KMS-11 (cell line): ENCODE data around the gene CAPZB.

Experiments
- H2AFZ ChIP-seq: fragments of 200-600 bp; sonication (generic); 2 replicates; pipeline ENCODE4 v1.6.1; 2016; ENCODE audit warnings: antibody characterized with exemption, mixed run types, low read depth
- H3K27ac ChIP-seq: fragments of 200-600 bp; sonication (generic); 2 replicates; pipeline ENCODE4 v1.6.1; 2016; ENCODE audit warnings: mild to moderate bottlenecking, mixed run types
- H3K27me3 ChIP-seq: fragments of 200-600 bp; sonication (generic); 2 replicates; pipeline ENCODE4 v1.6.1; 2017; ENCODE audit warnings: mild to moderate bottlenecking, low read depth, mixed run types, moderate library complexity; ENCODE audit not compliant: insufficient read depth
- H3K36me3 ChIP-seq: fragments of 200-600 bp; sonication (generic); 2 replicates; pipeline ENCODE4 v1.6.1; 2017; ENCODE audit warnings: mild to moderate bottlenecking, mixed run types; ENCODE audit not compliant: insufficient read depth
- H3K4me1 ChIP-seq: fragments of 200-600 bp; sonication (generic); 2 replicates; pipeline ENCODE4 v1.6.1; 2016; ENCODE audit warnings: mild to moderate bottlenecking, low read depth, mixed run types; ENCODE audit not compliant: poor library complexity, severe bottlenecking
- H3K4me2 ChIP-seq: fragments of 200-600 bp; sonication (generic); 2 replicates; pipeline ENCODE4 v1.7.0; 2016; ENCODE audit warnings: mild to moderate bottlenecking, mixed run types
- H3K4me3 ChIP-seq: fragments of 200-600 bp; sonication (generic); IDR thresholded peaks from 2 replicates; pipeline ENCODE4 v1.6.1; 2017; ENCODE audit warnings: low read depth, low read length, mixed read lengths; ENCODE audit not compliant: insufficient read depth
- H3K79me2 ChIP-seq: fragments of 200-600 bp; sonication (generic); 2 replicates; pipeline ENCODE4 v1.6.1; 2016; ENCODE audit warnings: low read depth, mixed run types; ENCODE audit not compliant: insufficient read depth
- H3K9ac ChIP-seq: fragments of 200-600 bp; sonication (generic); 2 replicates; pipeline ENCODE4 v1.6.1; 2016; ENCODE audit warnings: mild to moderate bottlenecking, mixed run types
- H4K20me1 ChIP-seq: fragments of 200-600 bp; sonication (generic); 2 replicates; pipeline ENCODE4 v1.6.1; 2016; ENCODE audit warnings: mild to moderate bottlenecking, mixed run types; ENCODE audit not compliant: insufficient read depth
- CTCF ChIP-seq: fragments of 200-600 bp; sonication (generic); conservative IDR thresholded peaks from 2 replicates; pipeline ENCODE4 v1.6.1; 2017; ENCODE audit warnings: low read depth, mild to moderate bottlenecking, antibody characterized with exemption, low read length, moderate library complexity, mixed read lengths

CAPZB gene

DNA sequence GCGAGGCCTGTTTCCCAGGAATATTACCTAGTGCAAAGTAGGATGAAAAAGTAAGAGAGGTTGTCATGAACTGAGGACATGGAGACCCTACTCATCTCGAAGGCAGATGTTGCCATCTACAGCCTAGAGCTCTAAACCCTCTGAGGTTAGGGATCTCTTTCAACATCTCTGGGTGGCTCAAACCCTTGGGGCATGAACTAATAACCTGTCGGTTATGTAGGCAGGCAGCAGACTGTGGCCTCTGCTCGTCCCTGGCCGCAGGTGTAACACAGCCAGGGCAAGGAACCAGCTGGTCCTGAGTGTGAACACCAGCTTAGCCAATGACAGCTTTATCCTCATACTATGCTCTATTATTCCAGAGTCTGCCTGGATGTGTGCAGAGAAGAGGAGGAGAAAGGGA, 13.2 kb downstream of the CAPZB start:
- H3K79me2 ChIP-seq: peaks cover 81% of the 10 kb centered on the region
- no peak overlapping the region for H3K4me3 ChIP-seq
- H3K4me1 ChIP-seq: peaks cover 6% of the 10 kb centered on the region
- H4K20me1 ChIP-seq: no peaks in the 10 kb centered on the region
- no peak overlapping the region for H3K9ac ChIP-seq
- TF ChIP-seq CTCF: no peak
- H3K4me2 ChIP-seq: no peak overlapping the region
- no peak overlapping the region for H3K27ac ChIP-seq
- H3K36me3 ChIP-seq: no peaks in the 10 kb centered on the region
- no peaks in the 10 kb centered on the region for H3K27me3 ChIP-seq
- H2AFZ ChIP-seq: no peak overlapping the region

DNA sequence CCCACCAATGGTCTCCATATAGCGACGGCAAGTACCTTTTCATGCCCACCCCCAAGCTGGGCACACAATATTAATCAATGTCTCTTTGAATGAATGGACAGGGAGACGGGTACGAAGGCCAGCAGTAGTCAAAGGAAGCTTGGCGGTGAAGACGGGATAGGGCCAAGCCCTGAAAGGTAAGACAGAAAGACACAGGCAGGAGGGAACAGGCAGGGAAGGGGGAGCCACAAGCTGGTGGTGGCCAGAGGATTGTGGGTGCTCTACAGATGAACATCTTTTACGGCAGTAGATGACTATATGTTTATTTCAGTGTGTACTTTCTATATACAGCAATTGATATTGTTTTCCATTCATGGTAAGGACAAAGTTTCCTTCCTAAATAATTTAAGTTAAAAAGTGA, 16.3 kb downstream of the CAPZB start:
- no peaks in the 10 kb centered on the region for H3K4me1 ChIP-seq
- H3K27ac ChIP-seq: no peak overlapping the region
- no peak overlapping the region for H3K9ac ChIP-seq
- H3K4me2 ChIP-seq: no peak overlapping the region
- H3K36me3 ChIP-seq: no peaks in the 10 kb centered on the region
- no peaks in the 10 kb centered on the region for H4K20me1 ChIP-seq
- H3K27me3 ChIP-seq: no peaks in the 10 kb centered on the region
- TF ChIP-seq CTCF: no peak
- no peak overlapping the region for H3K4me3 ChIP-seq
- no peak overlapping the region for H2AFZ ChIP-seq
- H3K79me2 ChIP-seq: peaks cover 67% of the 10 kb centered on the region

- Histone ChIP-seq H3K4me2 (no peak overlapping the region), H3K9ac (no peak overlapping the region), H3K27me3 (no peaks in the 10 kb centered on the region), H3K4me3 (no peak overlapping the region), H3K4me1 (no peaks in the 10 kb centered on the region), H3K27ac (no peak overlapping the region), H3K36me3 (no peaks in the 10 kb centered on the region), H2AFZ (no peak overlapping the region), H3K79me2 (peaks cover 65% of the 10 kb centered on the region), H4K20me1 (no peaks in the 10 kb centered on the region)
- no peak for TF ChIP-seq CTCF
These were observed 16.9 kb downstream of the CAPZB start for GRCh38 chr1:19468397-19468956.

DNA sequence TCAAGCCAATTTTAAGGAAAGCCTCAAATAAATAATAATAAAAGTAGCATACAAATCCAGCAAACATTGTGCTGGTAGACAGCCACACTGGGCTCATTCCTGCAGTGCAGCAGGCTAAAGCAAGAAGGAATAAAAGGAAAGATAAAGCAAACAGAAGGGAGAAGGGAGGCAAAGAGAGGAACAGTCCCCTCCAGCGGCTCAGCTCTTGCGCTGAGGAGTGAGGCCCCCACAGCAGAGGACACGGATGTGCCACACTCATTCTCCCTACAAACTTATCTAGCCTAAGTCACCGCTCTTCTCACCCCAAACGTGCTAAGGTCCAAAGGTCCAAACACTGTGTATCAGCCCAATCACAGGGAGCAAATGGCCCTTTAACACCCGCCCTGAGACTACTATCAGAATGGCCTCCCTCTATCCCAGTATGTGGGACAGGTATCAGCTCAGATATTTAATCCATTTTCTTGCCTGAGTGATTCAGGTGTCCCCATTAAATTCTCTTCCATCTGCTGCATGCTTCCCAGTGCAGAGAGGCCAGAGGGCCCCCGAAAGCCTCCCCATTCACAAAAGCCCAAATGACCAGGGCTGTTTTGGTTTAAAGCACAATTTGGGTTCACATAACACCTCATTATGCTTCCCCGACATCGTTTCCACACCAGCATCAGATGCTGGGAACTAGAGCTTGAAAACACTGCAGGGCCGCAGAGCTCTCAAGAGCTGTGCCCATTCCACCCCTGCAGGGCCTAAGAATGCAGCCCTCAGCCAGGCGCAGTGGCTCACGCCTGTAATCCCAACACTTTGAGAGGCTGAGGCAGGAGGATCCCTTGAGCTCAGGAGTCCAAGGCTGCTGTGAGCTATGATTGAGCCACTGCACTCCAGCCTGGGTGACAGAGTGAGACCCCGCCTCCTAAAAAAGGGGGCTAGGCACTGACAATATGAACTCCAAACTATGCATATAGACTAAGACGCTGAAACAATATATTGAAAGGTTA, 17.8 kb downstream of the CAPZB start:
- no peak for TF ChIP-seq CTCF
- Histone ChIP-seq H3K4me2 (no peak overlapping the region), H3K79me2 (peaks cover 72% of the 10 kb centered on the region), H3K27me3 (no peaks in the 10 kb centered on the region), H3K4me1 (no peaks in the 10 kb centered on the region), H4K20me1 (no peaks in the 10 kb centered on the region), H2AFZ (no peak overlapping the region), H3K27ac (no peak overlapping the region), H3K9ac (no peak overlapping the region), H3K4me3 (no peak overlapping the region), H3K36me3 (no peaks in the 10 kb centered on the region)
